Smooth muscle cell (in vitro differentiated cells): ENCODE measurements around the gene GPR152. TPM values are rescaled to one million over a fixed set of nuclear protein-coding genes. Genes with fewer than 3 reads are reported as not detected.

Experiments
- DNase-seq: peaks from one replicate; lab custom pipeline; 2025; ENCODE audit not compliant: unreplicated experiment; lab: John Stamatoyannopoulos, UW
- H2AFZ ChIP-seq: fragments of 200-600 bp; sonication (generic); 2 replicates; pipeline ENCODE4 v1.6.0; 2016; ENCODE audit warnings: antibody characterized with exemption, low read depth, mild to moderate bottlenecking
- H3F3A ChIP-seq: fragments of 200-600 bp; sonication (generic); 2 replicates; pipeline ENCODE4 v1.6.0; 2017; ENCODE audit warnings: antibody characterized with exemption, low read depth
- H3K27ac ChIP-seq: fragments of 200-600 bp; sonication (generic); 2 replicates; pipeline ENCODE4 v1.5.1; 2016; ENCODE audit warnings: low read depth, mild to moderate bottlenecking
- H3K27me3 ChIP-seq: fragments of 200-600 bp; sonication (generic); 2 replicates; pipeline ENCODE4 v1.6.1; 2016; ENCODE audit warnings: low read depth, mild to moderate bottlenecking
- H3K36me3 ChIP-seq: fragments of 200-600 bp; sonication (generic); 2 replicates; pipeline ENCODE4 v1.5.1; 2016; ENCODE audit warnings: low read depth
- H3K4me1 ChIP-seq: fragments of 200-600 bp; sonication (generic); 2 replicates; pipeline ENCODE4 v1.5.1; 2016; ENCODE audit warnings: low read depth
- H3K4me2 ChIP-seq: fragments of 200-600 bp; sonication (generic); 2 replicates; pipeline ENCODE4 v1.6.0; 2016; ENCODE audit warnings: mild to moderate bottlenecking
- H3K4me3 ChIP-seq: fragments of 200-600 bp; sonication (generic); 2 replicates; pipeline ENCODE4 v1.5.1; 2016; ENCODE audit warnings: mild to moderate bottlenecking
- H3K79me2 ChIP-seq: fragments of 200-600 bp; sonication (generic); 2 replicates; pipeline ENCODE4 v1.6.0; 2016; ENCODE audit warnings: low read depth, mild to moderate bottlenecking
- H3K9ac ChIP-seq: fragments of 200-600 bp; sonication (generic); 2 replicates; pipeline ENCODE4 v1.6.0; 2016; ENCODE audit warnings: low read depth
- H3K9me3 ChIP-seq: fragments of 200-600 bp; sonication (generic); replicated peaks from 2 replicates; pipeline ENCODE4 v1.5.1; 2016; ENCODE audit warnings: low read depth
- H4K20me1 ChIP-seq: fragments of 200-600 bp; sonication (generic); 2 replicates; pipeline ENCODE4 v1.6.0; 2016; ENCODE audit warnings: low read depth
- WGBS: methylation state at CpG from one replicate; pipeline ENCODE4 v1.1.7; 2016; ENCODE audit warnings: low lambda C conversion rate; 5-methylcytosine and 5-hydroxymethylcytosine counted together
- polyA plus RNA-seq: library from polyadenylated mRNA; unstranded; fragments of >200 nt; fragmentation: Nextera tagmentation; extraction: Ambion mirVana; gene quantifications from 2 replicates; pipeline ENCODE4 v1.2.1, GENCODE V29; 2016
- total RNA-seq: library from RNA; depleted of rRNA; stranded (reverse); fragments of >200 nt; gene quantifications from 2 replicates; pipeline ENCODE4 v1.2.3, GENCODE V29; 2014
- TF ChIP-seq, protein P1 (sequence below): fragments of 200-600 bp; sonication (generic); IDR thresholded peaks from 2 replicates; pipeline ENCODE4 v1.5.1; 2017; ENCODE audit warnings: borderline replicate concordance, mild to moderate bottlenecking, antibody characterized with exemption; ENCODE audit not compliant: insufficient read depth, poor library complexity, severe bottlenecking

GPR152 gene
- total and polyA plus RNA-seq, 2 experiments from 2014 or later, result 0.27 TPM; not detected in 1

DNA sequence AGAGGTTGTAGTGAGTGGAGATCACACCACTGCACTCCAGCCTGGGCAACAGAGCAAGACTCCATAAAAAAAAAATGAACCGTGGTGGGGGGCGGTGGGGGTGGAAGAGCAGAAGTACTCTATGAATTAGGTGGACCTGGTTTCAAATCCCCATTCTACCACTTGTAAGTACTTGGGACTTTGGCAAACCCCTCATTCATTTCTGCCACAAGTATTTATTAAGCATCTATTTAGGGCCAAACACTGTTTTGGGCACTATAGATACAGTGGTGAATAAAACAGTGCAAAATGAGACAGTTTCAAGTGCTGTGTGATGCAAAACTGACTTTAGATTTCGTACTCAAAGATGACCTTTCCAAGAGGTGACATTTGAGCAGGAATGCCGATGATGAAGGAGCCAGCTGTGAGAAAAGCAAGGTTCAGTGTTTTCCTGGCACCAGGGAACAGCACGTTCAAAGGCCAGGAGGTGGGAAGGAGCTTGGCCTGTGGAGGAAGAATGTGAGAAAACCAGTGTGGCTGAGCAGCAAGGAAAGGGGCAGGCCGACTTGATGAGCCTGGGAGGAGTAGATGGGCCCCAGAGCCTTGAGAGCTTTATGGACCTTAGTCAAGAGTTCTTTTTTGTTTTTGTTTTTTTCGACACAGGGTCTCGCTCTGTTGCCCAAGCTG is 17.9 kb upstream of the GPR152 start:
- H3K9ac ChIP-seq, result no peak overlapping the region
- H4K20me1 ChIP-seq, result no peaks in the 10 kb centered on the region
- TF ChIP-seq, protein P1, sequence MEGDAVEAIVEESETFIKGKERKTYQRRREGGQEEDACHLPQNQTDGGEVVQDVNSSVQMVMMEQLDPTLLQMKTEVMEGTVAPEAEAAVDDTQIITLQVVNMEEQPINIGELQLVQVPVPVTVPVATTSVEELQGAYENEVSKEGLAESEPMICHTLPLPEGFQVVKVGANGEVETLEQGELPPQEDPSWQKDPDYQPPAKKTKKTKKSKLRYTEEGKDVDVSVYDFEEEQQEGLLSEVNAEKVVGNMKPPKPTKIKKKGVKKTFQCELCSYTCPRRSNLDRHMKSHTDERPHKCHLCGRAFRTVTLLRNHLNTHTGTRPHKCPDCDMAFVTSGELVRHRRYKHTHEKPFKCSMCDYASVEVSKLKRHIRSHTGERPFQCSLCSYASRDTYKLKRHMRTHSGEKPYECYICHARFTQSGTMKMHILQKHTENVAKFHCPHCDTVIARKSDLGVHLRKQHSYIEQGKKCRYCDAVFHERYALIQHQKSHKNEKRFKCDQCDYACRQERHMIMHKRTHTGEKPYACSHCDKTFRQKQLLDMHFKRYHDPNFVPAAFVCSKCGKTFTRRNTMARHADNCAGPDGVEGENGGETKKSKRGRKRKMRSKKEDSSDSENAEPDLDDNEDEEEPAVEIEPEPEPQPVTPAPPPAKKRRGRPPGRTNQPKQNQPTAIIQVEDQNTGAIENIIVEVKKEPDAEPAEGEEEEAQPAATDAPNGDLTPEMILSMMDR, result no peak
- H3F3A ChIP-seq, result no peaks in the 10 kb centered on the region
- peaks cover 4% of the 10 kb centered on the region for H3K4me1 ChIP-seq
- H3K4me3 ChIP-seq, result no peak overlapping the region
- no peaks in the 10 kb centered on the region for H3K36me3 ChIP-seq
- no peak overlapping the region for H3K27ac ChIP-seq
- H3K79me2 ChIP-seq, result peaks cover 4% of the 10 kb centered on the region
- H2AFZ ChIP-seq, result no peak overlapping the region
- H3K27me3 ChIP-seq, result no peaks in the 10 kb centered on the region
- 91% methylated on average over 8 of the region's 8 CpGs for WGBS
- H3K4me2 ChIP-seq, result no peak overlapping the region
- no peaks in the 10 kb centered on the region for H3K9me3 ChIP-seq
- DNase-seq, result no peak

DNA sequence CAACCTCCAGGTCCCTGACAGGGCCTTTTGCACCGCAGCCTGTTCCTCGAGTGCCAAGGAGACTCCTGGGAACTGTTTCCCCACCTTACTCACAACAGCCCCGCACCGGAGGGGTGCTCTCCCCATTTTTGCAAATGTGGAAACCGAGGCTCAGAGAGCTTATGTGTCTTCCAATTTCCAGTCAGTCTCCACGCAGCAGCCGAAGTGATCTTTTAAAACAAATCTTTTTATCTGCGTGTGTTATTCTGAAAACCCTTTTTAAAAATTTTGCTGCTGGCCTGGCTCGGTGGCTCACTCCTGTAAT is 16.9 kb upstream of the GPR152 start:
- WGBS, result 39% methylated on average over 9 of the region's 9 CpGs
- Histone ChIP-seq H3K27ac (peak overlapping the region; percentile 74), H3K4me1 (peaks cover 4% of the 10 kb centered on the region), H3K4me3 (peak overlapping the region; percentile 78), H3K9ac (peak overlapping the region; percentile 89), H2AFZ (peak overlapping the region; percentile 96), H3K4me2 (peak overlapping the region; percentile 97), H3K27me3 (no peaks in the 10 kb centered on the region), H3F3A (no peaks in the 10 kb centered on the region), H3K79me2 (peaks cover 4% of the 10 kb centered on the region), H4K20me1 (no peaks in the 10 kb centered on the region), H3K36me3 (no peaks in the 10 kb centered on the region), H3K9me3 (no peaks in the 10 kb centered on the region)
- no peak for DNase-seq
- TF ChIP-seq, protein P1, result no peak

DNA sequence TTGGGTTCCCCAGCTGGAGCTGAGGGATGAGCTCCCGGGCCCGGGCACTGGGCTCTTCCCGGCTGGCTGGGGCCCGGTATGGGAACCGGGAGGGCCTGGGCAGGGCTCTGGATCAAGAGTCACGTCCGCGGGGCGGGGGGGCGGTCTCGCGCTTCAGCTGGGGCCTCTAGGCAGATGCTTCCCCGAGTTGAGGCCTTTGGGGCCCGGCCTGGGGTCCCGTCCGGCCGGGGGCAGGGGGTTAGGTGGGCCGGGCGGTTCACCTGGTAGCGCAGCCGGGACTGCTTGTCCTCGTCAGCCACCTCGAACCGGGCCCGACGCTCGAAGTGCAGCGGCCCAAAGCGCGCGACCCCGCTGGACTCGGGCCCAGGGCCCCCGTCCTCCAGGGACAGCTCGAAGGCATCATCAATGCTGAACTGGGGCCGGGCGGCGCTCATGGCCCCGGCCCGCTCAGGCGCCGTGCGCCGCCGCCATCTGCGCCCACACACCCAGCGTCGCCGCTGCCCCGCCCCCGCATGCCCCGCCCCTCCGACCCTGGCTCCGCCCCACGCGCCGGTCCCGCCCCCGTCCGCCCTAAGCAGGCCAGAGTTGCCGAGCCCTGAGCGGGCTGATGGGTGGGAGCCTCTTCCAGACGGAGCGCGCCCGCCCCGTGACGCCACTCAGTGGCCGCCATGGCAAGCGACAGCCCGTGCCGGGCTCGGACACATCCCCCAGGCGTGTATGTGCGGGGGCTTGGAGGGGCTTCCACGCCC is 16.4 kb upstream of the GPR152 start, which contains the start of gene TMEM134:
TSS of gene TMEM134 (minus strand) at position 493 of the 749 bp plus-strand sequence. CDS start at position 434, 59 bp downstream.
- TF ChIP-seq, protein P1, result peak; percentile 32
- H2AFZ ChIP-seq, result peak within 1 kb of the TSS; percentile 96
- peak within 1 kb of the TSS; percentile 89 for H3K9ac ChIP-seq
- H3K27me3 ChIP-seq, result no peaks in the 10 kb centered on the region
- peak within 1 kb of the TSS; percentile 97 for H3K4me2 ChIP-seq
- peaks cover 4% of the 10 kb centered on the region for H3K79me2 ChIP-seq
- no peaks in the 10 kb centered on the region for H4K20me1 ChIP-seq
- H3F3A ChIP-seq, result no peaks in the 10 kb centered on the region
- H3K27ac ChIP-seq, result peak within 1 kb of the TSS; percentile 86
- H3K4me3 ChIP-seq, result peak within 1 kb of the TSS; percentile 78
- DNase-seq, result peak; percentile 86
- peaks cover 4% of the 10 kb centered on the region for H3K4me1 ChIP-seq
- no peaks in the 10 kb centered on the region for H3K9me3 ChIP-seq
- no peaks in the 10 kb centered on the region for H3K36me3 ChIP-seq
- WGBS, result under 1% methylated on average over 32 of the region's 76 CpGs

DNA sequence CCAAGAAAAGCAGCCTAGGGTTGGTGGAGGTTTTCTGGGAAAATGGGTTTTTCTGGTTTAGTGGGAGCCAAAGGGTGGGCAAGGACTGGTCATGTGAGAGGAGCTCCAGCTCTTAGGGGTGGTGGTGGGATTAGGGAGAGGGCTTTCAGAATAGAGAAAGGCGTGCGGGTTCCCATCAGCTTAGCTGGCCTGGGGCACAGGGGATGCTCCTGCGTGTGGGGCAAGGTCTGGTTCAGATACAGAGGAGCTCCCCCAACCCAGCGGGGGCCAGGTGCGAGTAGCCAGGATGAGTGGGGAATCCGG is 15.9 kb upstream of the GPR152 start:
- H3K36me3 ChIP-seq, result no peaks in the 10 kb centered on the region
- DNase-seq, result no peak
- no peaks in the 10 kb centered on the region for H4K20me1 ChIP-seq
- H3K27ac ChIP-seq, result peak overlapping the region; percentile 86
- TF ChIP-seq, protein P1, result no peak
- H3K4me3 ChIP-seq, result peak overlapping the region; percentile 78
- H3F3A ChIP-seq, result no peaks in the 10 kb centered on the region
- peaks cover 4% of the 10 kb centered on the region for H3K4me1 ChIP-seq
- H3K27me3 ChIP-seq, result no peaks in the 10 kb centered on the region
- peaks cover 4% of the 10 kb centered on the region for H3K79me2 ChIP-seq
- WGBS, result 9% methylated on average over 6 of the region's 6 CpGs
- H3K4me2 ChIP-seq, result peak overlapping the region; percentile 92
- H3K9ac ChIP-seq, result peak overlapping the region; percentile 87
- H2AFZ ChIP-seq, result peak overlapping the region; percentile 59
- no peaks in the 10 kb centered on the region for H3K9me3 ChIP-seq
